SK-N-SH (cell line): ENCODE data around the gene LARGE1. TPM values are rescaled to one million over a fixed set of nuclear protein-coding genes. Genes with fewer than 3 reads are reported as not detected.

Experiments used
- CTCF ChIA-PET: fragments of 300-600, 350-600 bp; formaldehyde crosslinking; extraction: SDS; loops from one replicate; lab custom pipeline; 2021; lab: Yijun Ruan, JAX
- POLR2A ChIA-PET: fragments of 350-600 bp; sonication (Branson Sonifier 250); formaldehyde crosslinking; extraction: SDS; loops from one replicate; lab custom pipeline; 2020; ENCODE audit warnings: antibody characterized with exemption, inconsistent platforms; lab: Yijun Ruan, JAX
- DNase-seq: peaks from one replicate; pipeline ENCODE4 v3.0.0; 2012
- H2AFZ ChIP-seq: fragments of 200-600 bp; sonication (generic); 2 replicates; pipeline ENCODE4 v1.8.1; 2016; ENCODE audit warnings: antibody characterized with exemption, mild to moderate bottlenecking, low read depth
- H3F3A ChIP-seq: fragments of 200-600 bp; sonication (generic); replicated peaks from 2 replicates; pipeline ENCODE3; 2016; ENCODE audit warnings: antibody characterized with exemption, mild to moderate bottlenecking; ENCODE audit not compliant: insufficient read depth
- H3K27ac ChIP-seq, 2 experiments: fragments of 200-500 bp in 1 of 2; fragments of 200-600 bp in 1 of 2; sonication (Bioruptor generic) in 1 of 2; sonication (generic), shearing (Covaris generic) in 1 of 2; 2 replicates each; pipeline versions ENCODE4 v1.5.1 to v1.6.1; 2014 to 2016; ENCODE audit warnings: low read depth in 2 of 2, inconsistent platforms in 1 of 2, low read length in 1 of 2, mild to moderate bottlenecking in 1 of 2, mixed read lengths in 1 of 2
- H3K27me3 ChIP-seq: fragments of 200-600 bp; sonication (generic), shearing (Covaris generic); 2 replicates; pipeline ENCODE4 v1.6.1; 2016; ENCODE audit warnings: mixed run types; ENCODE audit not compliant: insufficient read depth
- H3K36me3 ChIP-seq, 2 experiments: fragments of 200-500 bp in 1 of 2; fragments of 200-600 bp in 1 of 2; sonication (Bioruptor generic) in 1 of 2; sonication (generic) in 1 of 2; replicated peaks in 1 of 2; 2 replicates each; pipeline versions ENCODE3 to v1.5.1; 2014 to 2016; ENCODE audit warnings: low read length in 1 of 2, mild to moderate bottlenecking in 1 of 2; ENCODE audit not compliant: insufficient read depth in 2 of 2, control insufficient read depth in 1 of 2
- H3K4me1 ChIP-seq, 2 experiments: fragments of 200-500 bp in 1 of 2; fragments of 200-600 bp in 1 of 2; sonication (Bioruptor generic) in 1 of 2; sonication (generic), shearing (Covaris generic) in 1 of 2; 2 replicates each; pipeline versions ENCODE4 v1.5.1 to v1.6.1; 2014 to 2016; ENCODE audit warnings: low read depth in 1 of 2, low read length in 1 of 2, mixed run types in 1 of 2; ENCODE audit not compliant: insufficient read depth in 2 of 2, control insufficient read depth in 1 of 2
- H3K4me2 ChIP-seq: fragments of 200-600 bp; sonication (generic), shearing (Covaris generic); 2 replicates; pipeline ENCODE4 v1.6.1; 2017; ENCODE audit warnings: mixed run types
- H3K4me3 ChIP-seq, 2 experiments: fragments of 200-500 bp in 1 of 2; fragments of 200-600 bp in 1 of 2; sonication (Bioruptor generic) in 1 of 2; sonication (generic), shearing (Covaris generic) in 1 of 2; 2 replicates each; pipeline versions ENCODE4 v1.5.1 to v1.8.1; 2014 to 2016; ENCODE audit warnings: low read depth in 2 of 2, inconsistent platforms in 1 of 2, low read length in 1 of 2, mild to moderate bottlenecking in 1 of 2, mixed read lengths in 1 of 2, moderate library complexity in 1 of 2
- H3K79me2 ChIP-seq: fragments of 200-600 bp; sonication (generic); 2 replicates; pipeline ENCODE4 v1.8.1; 2017; ENCODE audit warnings: mild to moderate bottlenecking; ENCODE audit not compliant: insufficient read depth
- H3K9ac ChIP-seq: fragments of 200-600 bp; sonication (generic); 2 replicates; pipeline ENCODE4 v1.6.1; 2017; ENCODE audit warnings: mixed run types
- H3K9me2 ChIP-seq: fragments of 200-600 bp; sonication (generic); 2 replicates; pipeline ENCODE4 v1.6.1; 2017; ENCODE audit warnings: mixed run types
- H3K9me3 ChIP-seq: fragments of 200-600 bp; sonication (generic); 2 replicates; pipeline ENCODE4 v1.6.1; 2017; ENCODE audit warnings: mixed run types, mild to moderate bottlenecking, moderate library complexity
- H4K20me1 ChIP-seq: fragments of 200-600 bp; sonication (generic); 2 replicates; pipeline ENCODE4 v1.6.1; 2017; ENCODE audit warnings: mild to moderate bottlenecking, mixed run types; ENCODE audit not compliant: insufficient read depth
- ELF1 ChIP-seq: IDR thresholded peaks from 2 replicates; pipeline ENCODE4 v1.4.0; 2012
- EP300 ChIP-seq, 2 experiments: IDR thresholded peaks; 2 replicates each; pipeline versions ENCODE4 v1.4.0 to v1.6.1; 2012; ENCODE audit warnings: borderline replicate concordance in 1 of 2, low read depth in 1 of 2, low read length in 1 of 2
- EZH2phosphoT487 ChIP-seq: fragments of 200-600 bp; sonication (generic); IDR thresholded peaks from 2 replicates; pipeline ENCODE4 v1.6.1; 2017; ENCODE audit warnings: low read depth, mixed run types, mild to moderate bottlenecking, antibody characterized with exemption, moderate library complexity, borderline replicate concordance
- FOSL2 ChIP-seq: IDR thresholded peaks from 2 replicates; pipeline ENCODE4 v1.4.0; 2012; ENCODE audit warnings: low read depth, mild to moderate bottlenecking, moderate library complexity, borderline replicate concordance
- GABPA ChIP-seq: IDR thresholded peaks from 2 replicates; pipeline ENCODE4 v1.4.0; 2012; ENCODE audit warnings: low read depth, mild to moderate bottlenecking
- IRF3 ChIP-seq: fragments of 150-350 bp; IDR thresholded peaks from 2 replicates; pipeline ENCODE4 v1.6.1; 2016; ENCODE audit warnings: mild to moderate bottlenecking, low read depth, low read length
- MEF2A ChIP-seq: IDR thresholded peaks from 2 replicates; pipeline ENCODE4 v1.4.0; 2012; ENCODE audit warnings: low read depth, borderline replicate concordance
- MXI1 ChIP-seq: IDR thresholded peaks from 2 replicates; pipeline ENCODE4 v1.6.1; 2012; ENCODE audit warnings: mild to moderate bottlenecking, low read depth, low read length, improper control_type of control experiment
- NFIC ChIP-seq: IDR thresholded peaks from 2 replicates; pipeline ENCODE4 v1.4.0; 2012; ENCODE audit warnings: borderline replicate concordance
- RFX5 ChIP-seq: IDR thresholded peaks from 2 replicates; pipeline ENCODE4 v1.6.1; 2012; ENCODE audit warnings: mild to moderate bottlenecking, improper control_type of control experiment, low read length
- RXRA ChIP-seq: IDR thresholded peaks from 2 replicates; pipeline ENCODE4 v1.4.0; 2012; ENCODE audit warnings: low read depth, mild to moderate bottlenecking, borderline replicate concordance
- SMC3 ChIP-seq: IDR thresholded peaks from 2 replicates; pipeline ENCODE4 v1.6.1; 2012; ENCODE audit warnings: low read depth, low read length, improper control_type of control experiment
- TAF1 ChIP-seq: IDR thresholded peaks from 2 replicates; pipeline ENCODE4 v1.6.1; 2012; ENCODE audit warnings: low read depth, mild to moderate bottlenecking, low read length, moderate library complexity, borderline replicate concordance
- TCF12 ChIP-seq: IDR thresholded peaks from 2 replicates; pipeline ENCODE4 v1.4.0; 2012
- USF1 ChIP-seq: IDR thresholded peaks from 2 replicates; pipeline ENCODE4 v1.4.0; 2012; ENCODE audit warnings: low read depth, borderline replicate concordance
- YY1 ChIP-seq: IDR thresholded peaks from 2 replicates; pipeline ENCODE4 v1.4.0; 2012; ENCODE audit warnings: low read depth, mild to moderate bottlenecking
- ZBTB33 ChIP-seq: IDR thresholded peaks from 2 replicates; pipeline ENCODE4 v1.4.0; 2012; ENCODE audit warnings: low read depth, borderline replicate concordance
- WGBS: methylation state at CpG from one replicate; pipeline ENCODE4 v1.1.6; 2017; ENCODE audit warnings: low lambda C conversion rate; 5-methylcytosine and 5-hydroxymethylcytosine counted together
- polyA plus RNA-seq, 3 experiments: library from polyadenylated mRNA; depleted of rRNA; stranded (reverse); fragments of >200 nt; gene quantifications; 2 replicates each; pipeline ENCODE4 v1.2.3, GENCODE V29; 2012
- TF ChIP-seq, protein P1 (sequence below): fragments of 150-350 bp; IDR thresholded peaks from 2 replicates; pipeline ENCODE4 v1.6.1; 2017; ENCODE audit warnings: antibody characterized with exemption, low read length, low read depth, borderline replicate concordance

The LARGE1 gene
- polyA plus RNA-seq, 1 of the 3 experiments (the other 2 are of a cell fraction): 1.1 TPM

- no peaks in the 10 kb centered on the region for H3K27me3 ChIP-seq
- H3K9me3 ChIP-seq: no peaks in the 10 kb centered on the region
- TF ChIP-seq ELF1 (no peak), EP300 (IDR thresholded peaks at IDR 0.05; ENCODE audit: borderline replicate concordance in 1 of 2, low read depth in 1 of 2, low read length in 1 of 2) (no peak), RXRA (no peak), YY1 (no peak), NFIC (no peak), EZH2phosphoT487 (no peak), FOSL2 (no peak), TAF1 (no peak), ZBTB33 (no peak), USF1 (no peak)
- TF ChIP-seq, protein P1, sequence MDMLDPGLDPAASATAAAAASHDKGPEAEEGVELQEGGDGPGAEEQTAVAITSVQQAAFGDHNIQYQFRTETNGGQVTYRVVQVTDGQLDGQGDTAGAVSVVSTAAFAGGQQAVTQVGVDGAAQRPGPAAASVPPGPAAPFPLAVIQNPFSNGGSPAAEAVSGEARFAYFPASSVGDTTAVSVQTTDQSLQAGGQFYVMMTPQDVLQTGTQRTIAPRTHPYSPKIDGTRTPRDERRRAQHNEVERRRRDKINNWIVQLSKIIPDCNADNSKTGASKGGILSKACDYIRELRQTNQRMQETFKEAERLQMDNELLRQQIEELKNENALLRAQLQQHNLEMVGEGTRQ: no peak
- no peak for DNase-seq
- no peaks in the 10 kb centered on the region for H3F3A ChIP-seq
- no peaks in the 10 kb centered on the region for H4K20me1 ChIP-seq
- no peak overlapping the region for H3K27ac ChIP-seq
- no peak overlapping the region for H3K4me3 ChIP-seq
- no peak overlapping the region for H3K9ac ChIP-seq
- H3K4me2 ChIP-seq: no peak overlapping the region
- no peaks in the 10 kb centered on the region for H3K36me3 ChIP-seq
- CTCF ChIA-PET: interaction anchor here (1.1 kb wide), 1 partner anchor 365 kb away, joined by 3 read pairs; no protein-coding TSS in a partner anchor
- no peaks in the 10 kb centered on the region for H3K79me2 ChIP-seq
- 16% methylated on average over 6 of the region's 6 CpGs for WGBS
- H3K4me1 ChIP-seq: no peaks in the 10 kb centered on the region; a peak in 1 of 4 replicates
- no peaks in the 10 kb centered on the region for H3K9me2 ChIP-seq
- POLR2A ChIA-PET: no interaction called here
- H2AFZ ChIP-seq: no peak overlapping the region
Measured at GRCh38 chr22:33666961-33667619, 253.2 kb downstream of the LARGE1 start.

DNA sequence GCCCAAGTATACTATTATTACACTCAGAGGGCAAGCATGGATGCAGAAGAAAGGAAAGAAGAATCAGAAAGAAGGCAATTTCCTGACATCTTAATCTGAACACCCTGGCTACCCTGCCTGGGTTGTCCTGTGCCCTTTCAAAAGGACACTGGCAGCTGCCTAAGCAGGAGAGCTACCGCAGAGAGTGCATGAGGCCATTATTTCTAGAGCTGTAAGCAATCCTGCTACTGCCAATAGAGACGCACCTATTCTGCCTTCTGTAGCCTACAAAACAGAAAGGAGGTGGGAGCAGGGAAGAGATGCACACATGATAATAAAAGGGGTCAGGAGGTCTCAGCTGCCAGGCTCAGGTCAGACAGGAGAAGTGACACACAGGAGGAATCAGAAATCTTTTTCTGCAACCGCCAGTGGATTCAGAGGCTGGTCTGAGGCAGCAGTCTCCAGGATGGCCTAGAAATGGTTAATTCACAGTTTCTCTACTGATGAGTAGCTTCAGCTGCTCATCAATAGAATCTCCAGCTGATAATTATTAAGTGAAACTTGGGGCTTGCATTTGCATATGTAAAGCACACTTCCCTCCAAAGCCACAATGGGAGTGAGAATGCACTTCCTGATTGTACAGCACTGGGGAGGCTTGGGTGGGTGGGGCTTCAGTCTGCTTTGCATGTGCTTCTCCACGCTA lies 253.9 kb downstream of the LARGE1 start:
- H3K79me2 ChIP-seq: no peaks in the 10 kb centered on the region
- CTCF ChIA-PET: interaction anchor here (0.7 kb wide), 1 partner anchor 254 kb away, joined by 3 read pairs; no protein-coding TSS in a partner anchor
- H3K9me3 ChIP-seq: no peaks in the 10 kb centered on the region

More for the DNA sequence above, 253.9 kb downstream of the LARGE1 start:
- Histone ChIP-seq H3K4me1 (no peaks in the 10 kb centered on the region; a peak in 1 of 4 replicates), H4K20me1 (no peaks in the 10 kb centered on the region), H3K36me3 (no peaks in the 10 kb centered on the region), H3K9me2 (no peaks in the 10 kb centered on the region), H3K4me2 (no peak overlapping the region), H3K4me3 (no peak overlapping the region), H3F3A (no peaks in the 10 kb centered on the region), H3K27ac (no peak overlapping the region), H3K9ac (no peak overlapping the region), H3K27me3 (no peaks in the 10 kb centered on the region), H2AFZ (no peak overlapping the region)
- DNase-seq: no peak
- WGBS: 51% methylated on average over 4 of the region's 4 CpGs
- POLR2A ChIA-PET: no interaction called here
- TF ChIP-seq SMC3 (no peak), GABPA (no peak), YY1 (no peak), RFX5 (no peak), MEF2A (no peak), MXI1 (no peak), IRF3 (no peak), TCF12 (no peak), ZBTB33 (no peak)
